ENCODE measurements around the gene ZNF444. TPM values are rescaled to one million over a fixed set of nuclear protein-coding genes. Genes with fewer than 3 reads are reported as not detected.
A peak's percentile ranks its signal among the peaks of the same experiment; 100 is the strongest.

Gene ZNF444
- polyA plus RNA-seq, 4 donors: 20.1 to 40.6 (median 25.3) TPM

- peak within 1 kb of the TSS; percentile 88 to 97 (median 94) for H3K27ac ChIP-seq (ENCODE audit: low read depth in 1 of 3, low read length in 2 of 3)
- FAIRE-seq: no peak
- H3K27me3 ChIP-seq (ENCODE audit: control insufficient read depth in 3 of 3, insufficient read depth in 3 of 3, low read length in 3 of 3): no peaks in the 10 kb centered on the region
- peak; percentile 95 to 99 for DNase-seq
- peaks cover 3 to 19% (median 9%) of the 10 kb centered on the region in 3 donors for H3K4me1 ChIP-seq (ENCODE audit: control insufficient read depth in 3 of 3, insufficient read depth in 2 of 3, low read depth in 1 of 3, low read length in 2 of 3)
- H3K9me3 ChIP-seq (ENCODE audit: control insufficient read depth in 2 of 2, insufficient read depth in 1 of 2, low read depth in 1 of 2, low read length in 1 of 2): no peaks in the 10 kb centered on the region
- 6 to 9% (median 8%) methylated on average over 46 to 74 of the region's 74 CpGs for WGBS, 3 donors
- H3K36me3 ChIP-seq (ENCODE audit: control insufficient read depth in 3 of 3, insufficient read depth in 2 of 3, low read depth in 1 of 3, low read length in 3 of 3): peaks cover 0 to 32% (median 0%) of the 10 kb centered on the region in 3 donors
- H3K4me3 ChIP-seq (ENCODE audit: low read depth in 1 of 3, low read length in 3 of 3): peak within 1 kb of the TSS; percentile 67 to 90 (median 80)
Observed at GRCh38 chr19:56121180-56122167, 19.6 kb upstream of the ZNF444 start, which contains the start of gene ZNF787. Gene ZNF787, minus strand, starts transcription at chr19:56121295. Its CDS starts 18,078 bp downstream, at chr19:56103217.

GRCh38 chr19:56123266-56123891 lies 17.7 kb upstream of the ZNF444 start:
- FAIRE-seq: no peak

GRCh38 chr19:56124578-56124977 lies 16.5 kb upstream of the ZNF444 start:
- Histone ChIP-seq H3K9me3 (ENCODE audit: control insufficient read depth in 2 of 2, insufficient read depth in 1 of 2, low read depth in 1 of 2, low read length in 1 of 2) (no peaks in the 10 kb centered on the region), H3K27me3 (ENCODE audit: control insufficient read depth in 3 of 3, insufficient read depth in 3 of 3, low read length in 3 of 3) (no peaks in the 10 kb centered on the region), H3K27ac (ENCODE audit: low read depth in 1 of 3, low read length in 2 of 3) (no peak overlapping the region), H3K36me3 (ENCODE audit: control insufficient read depth in 3 of 3, insufficient read depth in 2 of 3, low read depth in 1 of 3, low read length in 3 of 3) (peaks cover 0 to 3% (median 0%) of the 10 kb centered on the region in 3 donors), H3K4me1 (ENCODE audit: control insufficient read depth in 3 of 3, insufficient read depth in 2 of 3, low read depth in 1 of 3, low read length in 2 of 3) (peaks cover 0 to 3% (median 0%) of the 10 kb centered on the region in 3 donors), H3K4me3 (ENCODE audit: low read depth in 1 of 3, low read length in 3 of 3) (no peak overlapping the region)
- FAIRE-seq: no peak
- WGBS, 3 donors: 83 to 92% (median 85%) methylated on average over 4 of the region's 4 CpGs
- DNase-seq: no peak

More at GRCh38 chr19:56123266-56123891, 17.7 kb upstream of the ZNF444 start:
- no peak overlapping the region for H3K27ac ChIP-seq (ENCODE audit: low read depth in 1 of 3, low read length in 2 of 3)
- H3K36me3 ChIP-seq (ENCODE audit: control insufficient read depth in 3 of 3, insufficient read depth in 2 of 3, low read depth in 1 of 3, low read length in 3 of 3): peaks cover 0 to 15% (median 0%) of the 10 kb centered on the region in 3 donors
- no peaks in the 10 kb centered on the region for H3K27me3 ChIP-seq (ENCODE audit: control insufficient read depth in 3 of 3, insufficient read depth in 3 of 3, low read length in 3 of 3)
- WGBS, 3 donors: 76 to 92% (median 91%) methylated on average over 16 of the region's 16 CpGs
- H3K4me1 ChIP-seq (ENCODE audit: control insufficient read depth in 3 of 3, insufficient read depth in 2 of 3, low read depth in 1 of 3, low read length in 2 of 3): peaks cover 3 to 14% (median 5%) of the 10 kb centered on the region in 3 donors
- DNase-seq: no peak
- H3K9me3 ChIP-seq (ENCODE audit: control insufficient read depth in 2 of 2, insufficient read depth in 1 of 2, low read depth in 1 of 2, low read length in 1 of 2): no peaks in the 10 kb centered on the region
- no peak overlapping the region for H3K4me3 ChIP-seq (ENCODE audit: low read depth in 1 of 3, low read length in 3 of 3)

DNA sequence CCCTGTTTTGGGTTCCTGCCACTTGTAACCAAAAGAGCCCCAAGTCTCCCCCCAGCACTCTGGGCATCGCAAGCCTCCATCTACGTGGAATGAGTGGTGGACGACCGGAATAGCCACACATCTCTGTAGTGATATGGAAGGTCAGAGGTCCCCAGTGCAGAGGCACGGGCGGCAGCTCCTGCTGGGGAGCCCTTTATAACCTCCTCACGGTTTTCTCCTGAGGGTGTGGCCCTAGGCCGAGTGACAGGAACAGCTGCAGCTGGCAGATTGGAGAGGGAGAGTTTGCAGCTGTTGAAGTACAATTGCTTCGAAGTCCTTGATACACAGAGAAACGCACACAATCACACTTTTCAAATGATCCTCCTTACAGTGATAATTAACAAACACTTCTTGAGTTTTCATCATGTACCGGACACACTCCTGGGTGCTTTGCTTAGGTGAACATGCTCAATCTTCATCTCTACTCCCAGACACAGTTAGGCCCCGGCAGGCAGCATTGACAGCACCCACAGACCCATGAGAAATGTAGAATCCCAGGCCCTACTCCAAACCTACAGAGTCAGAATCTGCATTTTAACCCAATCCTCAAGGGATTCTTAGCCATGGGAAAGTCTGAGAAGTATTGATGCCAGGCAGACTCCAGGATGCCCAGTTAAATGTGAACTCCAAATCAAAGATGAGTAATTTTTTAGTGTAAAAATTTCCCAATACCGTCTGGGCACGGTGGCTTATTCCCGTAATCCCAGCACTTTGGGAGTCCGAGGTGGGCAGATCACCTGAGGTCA lies 15.1 kb upstream of the ZNF444 start:
- peak; percentile 59 to 67 for DNase-seq
- H3K4me1 ChIP-seq (ENCODE audit: control insufficient read depth in 3 of 3, insufficient read depth in 2 of 3, low read depth in 1 of 3, low read length in 2 of 3): peaks cover 0 to 3% (median 0%) of the 10 kb centered on the region in 3 donors
- no peaks in the 10 kb centered on the region for H3K36me3 ChIP-seq (ENCODE audit: control insufficient read depth in 3 of 3, insufficient read depth in 2 of 3, low read depth in 1 of 3, low read length in 3 of 3)
- H3K27me3 ChIP-seq (ENCODE audit: control insufficient read depth in 3 of 3, insufficient read depth in 3 of 3, low read length in 3 of 3): no peaks in the 10 kb centered on the region
- 32 to 49% (median 36%) methylated on average over 16 of the region's 16 CpGs for WGBS, 3 donors
- FAIRE-seq: no peak
- H3K9me3 ChIP-seq (ENCODE audit: control insufficient read depth in 2 of 2, insufficient read depth in 1 of 2, low read depth in 1 of 2, low read length in 1 of 2): no peaks in the 10 kb centered on the region
- no peak overlapping the region for H3K27ac ChIP-seq (ENCODE audit: low read depth in 1 of 3, low read length in 2 of 3)
- no peak overlapping the region for H3K4me3 ChIP-seq (ENCODE audit: low read depth in 1 of 3, low read length in 3 of 3)

DNA sequence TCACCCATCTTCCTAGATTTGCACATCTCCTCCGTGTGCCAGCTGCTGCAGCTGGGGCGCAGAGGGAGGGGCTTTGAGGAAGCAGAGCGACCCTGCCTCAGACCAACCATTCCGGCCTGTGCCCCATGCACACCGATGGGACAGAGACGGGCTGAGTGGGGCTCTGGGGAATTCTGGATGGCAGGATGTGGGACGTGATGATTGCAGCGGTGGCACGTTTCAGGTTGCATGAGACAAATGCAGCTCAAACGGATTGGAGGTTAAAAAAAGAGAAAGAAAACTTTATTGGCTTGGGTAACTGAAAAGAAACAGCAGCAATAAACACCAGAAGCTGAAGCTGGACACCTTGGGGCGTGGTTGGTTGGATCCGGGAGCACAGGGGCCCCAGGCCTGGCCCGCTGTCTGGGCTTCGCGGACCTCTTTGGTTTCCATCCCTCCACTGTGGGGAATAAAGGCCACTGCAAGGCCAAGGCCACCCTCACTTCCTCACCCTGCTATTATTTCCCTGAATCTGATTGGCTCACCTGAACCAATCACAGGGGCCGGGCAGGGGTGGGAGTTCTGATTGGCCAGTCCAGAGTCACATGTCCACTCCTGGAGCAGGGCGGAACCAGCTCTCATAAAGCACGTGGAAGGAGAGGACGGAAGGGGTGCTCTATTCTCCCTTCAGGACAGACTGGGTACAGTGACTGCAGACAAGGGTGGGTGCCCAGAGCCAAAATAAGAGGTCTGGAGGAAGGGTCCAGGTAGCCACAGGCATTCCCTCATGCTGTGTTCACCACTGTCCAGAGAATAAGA lies 13.9 kb upstream of the ZNF444 start:
- Histone ChIP-seq H3K36me3 (ENCODE audit: control insufficient read depth in 3 of 3, insufficient read depth in 2 of 3, low read depth in 1 of 3, low read length in 3 of 3) (no peaks in the 10 kb centered on the region), H3K9me3 (ENCODE audit: control insufficient read depth in 2 of 2, insufficient read depth in 1 of 2, low read depth in 1 of 2, low read length in 1 of 2) (no peaks in the 10 kb centered on the region), H3K4me3 (ENCODE audit: low read depth in 1 of 3, low read length in 3 of 3) (no peak overlapping the region), H3K27me3 (ENCODE audit: control insufficient read depth in 3 of 3, insufficient read depth in 3 of 3, low read length in 3 of 3) (no peaks in the 10 kb centered on the region), H3K27ac (ENCODE audit: low read depth in 1 of 3, low read length in 2 of 3) (no peak overlapping the region), H3K4me1 (ENCODE audit: control insufficient read depth in 3 of 3, insufficient read depth in 2 of 3, low read depth in 1 of 3, low read length in 2 of 3) (no peaks in the 10 kb centered on the region)
- no peak for DNase-seq
- WGBS, 3 donors: 81 to 87% (median 83%) methylated on average over 19 of the region's 19 CpGs
- FAIRE-seq: no peak

GRCh38 chr19:56130006-56130405 lies 11.1 kb upstream of the ZNF444 start:
- Histone ChIP-seq H3K9me3 (ENCODE audit: control insufficient read depth in 2 of 2, insufficient read depth in 1 of 2, low read depth in 1 of 2, low read length in 1 of 2) (no peaks in the 10 kb centered on the region), H3K4me1 (ENCODE audit: control insufficient read depth in 3 of 3, insufficient read depth in 2 of 3, low read depth in 1 of 3, low read length in 2 of 3) (no peaks in the 10 kb centered on the region), H3K27me3 (ENCODE audit: control insufficient read depth in 3 of 3, insufficient read depth in 3 of 3, low read length in 3 of 3) (no peaks in the 10 kb centered on the region), H3K27ac (ENCODE audit: low read depth in 1 of 3, low read length in 2 of 3) (no peak overlapping the region), H3K4me3 (ENCODE audit: low read depth in 1 of 3, low read length in 3 of 3) (no peak overlapping the region), H3K36me3 (ENCODE audit: control insufficient read depth in 3 of 3, insufficient read depth in 2 of 3, low read depth in 1 of 3, low read length in 3 of 3) (no peaks in the 10 kb centered on the region)
- FAIRE-seq (no peak), DNase-seq (no peak)
- WGBS, 3 donors: 87 to 89% (median 88%) methylated on average over 7 of the region's 7 CpGs

DNA sequence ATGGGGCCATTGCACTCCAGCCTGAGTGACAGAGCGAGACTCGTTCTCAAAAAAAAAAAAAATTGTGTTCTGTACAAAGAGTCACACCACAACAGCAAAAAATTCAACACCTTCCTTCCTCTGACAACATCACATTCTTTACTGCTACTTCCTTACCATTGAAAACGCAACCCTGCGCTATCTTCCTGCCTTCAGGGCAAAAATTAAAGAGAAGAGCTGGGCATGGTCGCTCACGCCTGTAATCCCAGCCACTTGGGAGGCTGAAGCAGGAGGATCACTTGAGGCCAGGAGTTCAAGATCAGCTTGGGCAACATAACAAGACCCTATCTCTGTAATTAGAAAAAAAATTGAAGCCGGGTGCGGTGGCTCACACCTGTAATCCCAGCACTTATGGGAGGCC lies 9.4 kb upstream of the ZNF444 start:
- Histone ChIP-seq H3K4me3 (ENCODE audit: low read depth in 1 of 3, low read length in 3 of 3) (no peak overlapping the region), H3K27me3 (ENCODE audit: control insufficient read depth in 3 of 3, insufficient read depth in 3 of 3, low read length in 3 of 3) (no peaks in the 10 kb centered on the region), H3K36me3 (ENCODE audit: control insufficient read depth in 3 of 3, insufficient read depth in 2 of 3, low read depth in 1 of 3, low read length in 3 of 3) (no peaks in the 10 kb centered on the region), H3K27ac (ENCODE audit: low read depth in 1 of 3, low read length in 2 of 3) (peak overlapping the region in 1 of 3 donors; percentile 8), H3K9me3 (ENCODE audit: control insufficient read depth in 2 of 2, insufficient read depth in 1 of 2, low read depth in 1 of 2, low read length in 1 of 2) (no peaks in the 10 kb centered on the region), H3K4me1 (ENCODE audit: control insufficient read depth in 3 of 3, insufficient read depth in 2 of 3, low read depth in 1 of 3, low read length in 2 of 3) (no peaks in the 10 kb centered on the region)
- WGBS, 3 donors: 89 to 91% (median 90%) methylated on average over 8 of the region's 8 CpGs
- DNase-seq (no peak), FAIRE-seq (no peak)

All from small intestine (tissue), 7 donors.